PFSK-1 (cell line): ENCODE results near the gene FAM236B.

Experiments
- FOXP2 ChIP-seq: optimal IDR thresholded peaks from 2 replicates; pipeline ENCODE3; 2011; ENCODE audit warnings: borderline replicate concordance, control low read depth, inconsistent platforms; ENCODE audit not compliant: insufficient read depth; ENCODE audit errors: extremely low read length, extremely low read depth
- POLR2AphosphoS5 ChIP-seq: IDR thresholded peaks from 2 replicates; pipeline ENCODE4 v1.6.1; 2012; ENCODE audit warnings: low read depth, mild to moderate bottlenecking, control low read depth, low read length, moderate library complexity
- SIN3A ChIP-seq: IDR thresholded peaks from 2 replicates; pipeline ENCODE4 v1.6.1; 2012; ENCODE audit warnings: mild to moderate bottlenecking, low read length, moderate library complexity, borderline replicate concordance; ENCODE audit not compliant: insufficient read depth
- TAF1 ChIP-seq: IDR thresholded peaks from 2 replicates; pipeline ENCODE4 v1.6.1; 2012; ENCODE audit warnings: low read length, control low read depth, borderline replicate concordance; ENCODE audit not compliant: insufficient read depth
- TF ChIP-seq, protein P1 (sequence below), 2 experiments: IDR thresholded peaks; 2 replicates each; pipeline versions ENCODE4 v1.6.1 to v1.8.0; 2011 to 2012; ENCODE audit warnings: low read depth in 2 of 2, low read length in 2 of 2, control low read depth in 1 of 2, inconsistent platforms in 1 of 2, mild to moderate bottlenecking in 1 of 2, moderate library complexity in 1 of 2; ENCODE audit not compliant: insufficient read depth in 1 of 2

DNA sequence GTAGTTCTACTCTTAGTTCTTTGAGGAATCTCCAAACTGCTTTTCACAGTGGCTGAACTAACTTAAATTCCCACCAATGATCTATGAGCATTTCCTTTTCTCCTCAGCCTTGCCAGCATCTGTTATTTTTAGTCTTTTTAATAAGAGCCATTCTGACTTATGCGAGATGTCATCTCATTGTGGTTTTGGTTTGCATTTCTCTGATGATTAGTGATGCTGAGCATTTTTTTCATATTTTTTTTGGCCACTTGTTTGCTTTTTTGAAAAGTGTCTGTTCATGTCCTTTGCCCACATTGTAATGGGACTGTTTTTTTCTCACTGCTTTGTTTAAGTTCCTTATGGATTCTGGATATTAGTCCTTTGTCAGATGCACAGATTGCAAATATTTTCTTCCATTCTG, 46.9 kb downstream of the FAM236B start:
- TF ChIP-seq, protein P1, sequence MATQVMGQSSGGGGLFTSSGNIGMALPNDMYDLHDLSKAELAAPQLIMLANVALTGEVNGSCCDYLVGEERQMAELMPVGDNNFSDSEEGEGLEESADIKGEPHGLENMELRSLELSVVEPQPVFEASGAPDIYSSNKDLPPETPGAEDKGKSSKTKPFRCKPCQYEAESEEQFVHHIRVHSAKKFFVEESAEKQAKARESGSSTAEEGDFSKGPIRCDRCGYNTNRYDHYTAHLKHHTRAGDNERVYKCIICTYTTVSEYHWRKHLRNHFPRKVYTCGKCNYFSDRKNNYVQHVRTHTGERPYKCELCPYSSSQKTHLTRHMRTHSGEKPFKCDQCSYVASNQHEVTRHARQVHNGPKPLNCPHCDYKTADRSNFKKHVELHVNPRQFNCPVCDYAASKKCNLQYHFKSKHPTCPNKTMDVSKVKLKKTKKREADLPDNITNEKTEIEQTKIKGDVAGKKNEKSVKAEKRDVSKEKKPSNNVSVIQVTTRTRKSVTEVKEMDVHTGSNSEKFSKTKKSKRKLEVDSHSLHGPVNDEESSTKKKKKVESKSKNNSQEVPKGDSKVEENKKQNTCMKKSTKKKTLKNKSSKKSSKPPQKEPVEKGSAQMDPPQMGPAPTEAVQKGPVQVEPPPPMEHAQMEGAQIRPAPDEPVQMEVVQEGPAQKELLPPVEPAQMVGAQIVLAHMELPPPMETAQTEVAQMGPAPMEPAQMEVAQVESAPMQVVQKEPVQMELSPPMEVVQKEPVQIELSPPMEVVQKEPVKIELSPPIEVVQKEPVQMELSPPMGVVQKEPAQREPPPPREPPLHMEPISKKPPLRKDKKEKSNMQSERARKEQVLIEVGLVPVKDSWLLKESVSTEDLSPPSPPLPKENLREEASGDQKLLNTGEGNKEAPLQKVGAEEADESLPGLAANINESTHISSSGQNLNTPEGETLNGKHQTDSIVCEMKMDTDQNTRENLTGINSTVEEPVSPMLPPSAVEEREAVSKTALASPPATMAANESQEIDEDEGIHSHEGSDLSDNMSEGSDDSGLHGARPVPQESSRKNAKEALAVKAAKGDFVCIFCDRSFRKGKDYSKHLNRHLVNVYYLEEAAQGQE (IDR thresholded peaks at IDR 0.05; ENCODE audit: insufficient read depth in 1 of 2, low read depth in 2 of 2, low read length in 2 of 2), result no peak
- TF ChIP-seq TAF1 (no peak), POLR2AphosphoS5 (no peak), SIN3A (no peak), FOXP2 (no peak)
